HCT116 (cell line): Measurements from ENCODE around the gene TFB2M. TPM values are rescaled to one million over a fixed set of nuclear protein-coding genes. Genes with fewer than 3 reads are reported as not detected.

Experiments used
- ATAC-seq: fragments of 200-7000 bp; cut with Tn5 transposase; 2 replicates; pipeline ENCODE4 v1.9.1; 2020; ENCODE audit warnings: mild to moderate bottlenecking, moderate library complexity
- BruUV-seq: library from RNA; stranded (reverse); fragments of 400-500 nt; replicated peaks from 2 replicates; lab custom pipeline; 2021; lab: Mats Ljungman, UMichigan
- CTCF ChIA-PET: fragments of 300-600 bp; sonication (Branson Sonifier 250); formaldehyde crosslinking; loops from one replicate; lab custom pipeline; 2021; ENCODE audit warnings: antibody characterized with exemption; lab: Charles Lee
- POLR2A ChIA-PET: fragments of 300-600, 350-600 bp; sonication (Branson Sonifier 250); formaldehyde crosslinking; loops from one replicate; lab custom pipeline; 2021; ENCODE audit warnings: antibody characterized with exemption; lab: Charles Lee
- RAD21 ChIA-PET, 2 experiments: fragments of 300-600 bp; sonication (Branson Sonifier 250); formaldehyde crosslinking; loops; one replicate each; lab custom pipeline; 2023; ENCODE audit warnings: low total read pairs in 2 of 2; ENCODE audit not compliant: uncharacterized antibody in 2 of 2, unreplicated experiment in 2 of 2, low non-redundant PET in 1 of 2; lab: Charles Lee
- DNase-seq: peaks from one replicate; pipeline ENCODE4 v3.0.0-alpha.2; 2010; ENCODE audit warnings: low read depth, low spot score
- H2AFZ ChIP-seq: fragments of 200-600 bp; shearing (Covaris generic), sonication (generic); 2 replicates; pipeline ENCODE4 v1.6.1; 2017; ENCODE audit warnings: low read depth, mixed run types, mixed read lengths, antibody characterized with exemption, low read length; ENCODE audit not compliant: poor library complexity, severe bottlenecking
- H3K27ac ChIP-seq: 2 replicates; pipeline ENCODE4 v1.5.1; 2012; ENCODE audit warnings: low read depth, low read length
- H3K27me3 ChIP-seq: fragments of 200-600 bp; sonication (generic); 2 replicates; pipeline ENCODE4 v1.6.1; 2016; ENCODE audit warnings: mixed run types, low read length, mixed read lengths; ENCODE audit not compliant: insufficient read depth
- H3K36me3 ChIP-seq, 2 experiments: fragments of 200-500 bp in 1 of 2; fragments of 200-600 bp in 1 of 2; sonication (Bioruptor generic) in 1 of 2; sonication (generic) in 1 of 2; 2 replicates each; pipeline versions ENCODE4 v1.5.1 to v1.6.1; 2014 to 2016; ENCODE audit warnings: low read length in 2 of 2, inconsistent platforms in 1 of 2, mixed read lengths in 1 of 2, mixed run types in 1 of 2; ENCODE audit not compliant: insufficient read depth in 2 of 2, control insufficient read depth in 1 of 2
- H3K4me1 ChIP-seq, 2 experiments: fragments of 200-600 bp in 1 of 2; sonication (generic) in 1 of 2; 2 replicates each; pipeline versions ENCODE4 v1.5.1 to v1.6.1; 2012 to 2017; ENCODE audit warnings: low read length in 2 of 2, inconsistent platforms in 1 of 2, mild to moderate bottlenecking in 1 of 2, mixed read lengths in 1 of 2, mixed run types in 1 of 2, moderate library complexity in 1 of 2; ENCODE audit not compliant: insufficient read depth in 2 of 2, control insufficient read depth in 1 of 2
- H3K4me2 ChIP-seq: fragments of 200-600 bp; sonication (generic); 2 replicates; pipeline ENCODE4 v1.6.1; 2017; ENCODE audit warnings: mixed run types, low read length, mixed read lengths
- H3K4me3 ChIP-seq, 2 experiments: fragments of 200-600 bp in 1 of 2; sonication (generic) in 1 of 2; replicated peaks in 1 of 2; 2 replicates each; pipeline ENCODE4 v1.5.1; 2011 to 2016; ENCODE audit warnings: low read length in 2 of 2, control low read depth in 1 of 2, low read depth in 1 of 2, mild to moderate bottlenecking in 1 of 2, mixed read lengths in 1 of 2, mixed run types in 1 of 2
- H3K79me2 ChIP-seq: fragments of 200-600 bp; sonication (generic); 2 replicates; pipeline ENCODE4 v1.6.1; 2017; ENCODE audit warnings: mild to moderate bottlenecking, mixed run types, low read length, moderate library complexity, mixed read lengths; ENCODE audit not compliant: insufficient read depth
- H3K9ac ChIP-seq: fragments of 200-600 bp; sonication (generic); 2 replicates; pipeline ENCODE4 v1.6.1; 2016; ENCODE audit warnings: low read length, mixed read lengths
- H3K9me2 ChIP-seq: fragments of 200-600 bp; sonication (generic), shearing (Covaris generic); 2 replicates; pipeline ENCODE4 v1.6.1; 2017; ENCODE audit warnings: mixed run types, mild to moderate bottlenecking, moderate library complexity; ENCODE audit not compliant: insufficient read depth
- H3K9me3 ChIP-seq, 2 experiments: fragments of 200-500 bp in 1 of 2; fragments of 200-600 bp in 1 of 2; sonication (Bioruptor generic) in 1 of 2; sonication (generic) in 1 of 2; 2 replicates each; pipeline ENCODE4 v1.6.1; 2014 to 2017; ENCODE audit warnings: low read length in 2 of 2, mixed read lengths in 2 of 2, inconsistent platforms in 1 of 2, low read depth in 1 of 2, mild to moderate bottlenecking in 1 of 2, mixed run types in 1 of 2, moderate library complexity in 1 of 2; ENCODE audit not compliant: control insufficient read depth in 1 of 2, insufficient read depth in 1 of 2
- H4K20me1 ChIP-seq: fragments of 200-600 bp; sonication (generic), shearing (Covaris generic); 2 replicates; pipeline ENCODE4 v1.6.1; 2017; ENCODE audit warnings: mixed run types, mild to moderate bottlenecking, moderate library complexity; ENCODE audit not compliant: insufficient read depth
- CBX3 ChIP-seq: IDR thresholded peaks from 2 replicates; pipeline ENCODE4 v1.6.1; 2012; ENCODE audit warnings: low read depth
- CEBPB ChIP-seq: IDR thresholded peaks from 2 replicates; pipeline ENCODE4 v1.6.1; 2012; ENCODE audit warnings: low read depth
- EGR1 ChIP-seq: IDR thresholded peaks from 2 replicates; pipeline ENCODE4 v1.6.1; 2012; ENCODE audit warnings: low read depth
- EZH2 ChIP-seq: fragments of 200-600 bp; sonication (generic); IDR thresholded peaks from 2 replicates; pipeline ENCODE4 v1.6.1; 2017; ENCODE audit warnings: antibody characterized with exemption, mixed run types
- EZH2phosphoT487 ChIP-seq: fragments of 200-600 bp; IDR thresholded peaks from 2 replicates; pipeline ENCODE4 v1.6.1; 2018; ENCODE audit warnings: antibody characterized with exemption, borderline replicate concordance
- JUND ChIP-seq: IDR thresholded peaks from 2 replicates; pipeline ENCODE4 v1.6.1; 2012
- POLR2A ChIP-seq: IDR thresholded peaks from 2 replicates; pipeline ENCODE4 v1.7.0; 2011; ENCODE audit warnings: borderline replicate concordance; ENCODE audit not compliant: insufficient read depth, insufficient read length; ENCODE audit errors: extremely low read depth
- POLR2AphosphoS5 ChIP-seq: IDR thresholded peaks from 2 replicates; pipeline ENCODE4 v1.6.1; 2011; ENCODE audit warnings: mild to moderate bottlenecking, low read depth, low read length, moderate library complexity
- SIN3A ChIP-seq: IDR thresholded peaks from 2 replicates; pipeline ENCODE4 v1.6.1; 2012; ENCODE audit warnings: low read depth
- SP1 ChIP-seq: IDR thresholded peaks from 2 replicates; pipeline ENCODE4 v1.6.1; 2012; ENCODE audit warnings: low read depth
- SRF ChIP-seq: IDR thresholded peaks from 2 replicates; pipeline ENCODE4 v1.6.1; 2012; ENCODE audit warnings: low read depth
- YY1 ChIP-seq: IDR thresholded peaks from 2 replicates; pipeline ENCODE4 v1.6.1; 2011; ENCODE audit warnings: low read length, low read depth, moderate library complexity, mild to moderate bottlenecking; ENCODE audit not compliant: insufficient replicate concordance; ENCODE audit errors: extremely low read depth
- ZFX ChIP-seq: fragments of 450-650 bp; IDR thresholded peaks from 2 replicates; pipeline ENCODE4 v1.6.1; 2017
- ZNF274 ChIP-seq: fragments of 200-500 bp; sonication (Bioruptor generic); IDR thresholded peaks from 2 replicates; pipeline ENCODE4 v1.6.1; 2014; ENCODE audit warnings: mild to moderate bottlenecking, low read depth, low read length, inconsistent platforms
- intact Hi-C: fragments of 100-400 bp; cut with micrococcal nuclease; formaldehyde crosslinking; loops from 2 replicates; pipeline ENCODE4 v1.10.0; 2022
- total RNA-seq: library from RNA; stranded (reverse); gene quantifications from one replicate; pipeline ENCODE4 v1.2.1, GENCODE V29; 2021; ENCODE audit not compliant: unreplicated experiment
- TF ChIP-seq, protein P1 (sequence below): IDR thresholded peaks from 2 replicates; pipeline ENCODE4 v1.6.1; 2012
- TF ChIP-seq, protein P2 (sequence below), 3 experiments: fragments of 200-600 bp in 1 of 3; sonication (generic) in 1 of 3; IDR thresholded peaks in 2 of 3; conservative IDR thresholded peaks in 1 of 3; 2 replicates each; pipeline ENCODE4 v1.5.1; 2012 to 2017; ENCODE audit warnings: low read depth in 2 of 3, low read length in 2 of 3, antibody characterized with exemption in 1 of 3, borderline replicate concordance in 1 of 3, control low read depth in 1 of 3, mild to moderate bottlenecking in 1 of 3, mixed read lengths in 1 of 3, mixed run types in 1 of 3, moderate library complexity in 1 of 3; ENCODE audit not compliant: insufficient read depth in 1 of 3
- TF ChIP-seq, protein P3 (sequence below): IDR thresholded peaks from 2 replicates; pipeline ENCODE4 v1.6.1; 2012; ENCODE audit warnings: low read depth

Gene TFB2M
- total RNA-seq, 1 experiment from 2014 or later = 24.4 TPM

DNA sequence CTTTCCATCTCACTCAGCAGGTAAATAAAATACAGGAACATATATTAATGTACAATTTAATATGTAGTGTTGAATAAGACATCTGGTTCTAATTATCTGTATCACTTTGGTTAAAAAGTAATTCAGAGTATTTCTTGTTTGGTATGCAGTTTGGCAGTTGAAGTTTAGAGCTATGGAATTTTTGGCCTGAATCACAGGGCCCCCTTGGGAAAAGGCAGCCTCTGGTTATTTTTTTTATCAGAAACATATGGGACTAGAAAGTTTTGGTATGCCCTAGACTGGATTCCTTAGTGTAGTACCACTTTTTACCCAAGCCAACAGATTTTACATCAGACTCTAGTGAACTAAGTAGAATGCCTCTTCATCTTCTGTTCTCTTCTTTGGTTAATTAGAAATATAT lies 26.6 kb upstream of the TFB2M start:
- no peaks in the 10 kb centered on the region for H3K9me3 ChIP-seq
- DNase-seq = no peak
- no peak overlapping the region for H3K9ac ChIP-seq
- H2AFZ ChIP-seq = no peak overlapping the region
- H3K27ac ChIP-seq = no peak overlapping the region
- no peaks in the 10 kb centered on the region for H3K27me3 ChIP-seq
- no peaks in the 10 kb centered on the region for H4K20me1 ChIP-seq
- ChIA-PET POLR2A (no interaction called here), CTCF (no interaction called here), RAD21 (no interaction called here)
- TF ChIP-seq YY1 = no peak
- no peak for TF ChIP-seq EZH2
- TF ChIP-seq JUND = no peak
- no peak for TF ChIP-seq SIN3A
- TF ChIP-seq, protein P1, sequence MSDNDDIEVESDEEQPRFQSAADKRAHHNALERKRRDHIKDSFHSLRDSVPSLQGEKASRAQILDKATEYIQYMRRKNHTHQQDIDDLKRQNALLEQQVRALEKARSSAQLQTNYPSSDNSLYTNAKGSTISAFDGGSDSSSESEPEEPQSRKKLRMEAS = no peak
- no peak for TF ChIP-seq CEBPB
- no peak for TF ChIP-seq CBX3
- TF ChIP-seq, protein P2, sequence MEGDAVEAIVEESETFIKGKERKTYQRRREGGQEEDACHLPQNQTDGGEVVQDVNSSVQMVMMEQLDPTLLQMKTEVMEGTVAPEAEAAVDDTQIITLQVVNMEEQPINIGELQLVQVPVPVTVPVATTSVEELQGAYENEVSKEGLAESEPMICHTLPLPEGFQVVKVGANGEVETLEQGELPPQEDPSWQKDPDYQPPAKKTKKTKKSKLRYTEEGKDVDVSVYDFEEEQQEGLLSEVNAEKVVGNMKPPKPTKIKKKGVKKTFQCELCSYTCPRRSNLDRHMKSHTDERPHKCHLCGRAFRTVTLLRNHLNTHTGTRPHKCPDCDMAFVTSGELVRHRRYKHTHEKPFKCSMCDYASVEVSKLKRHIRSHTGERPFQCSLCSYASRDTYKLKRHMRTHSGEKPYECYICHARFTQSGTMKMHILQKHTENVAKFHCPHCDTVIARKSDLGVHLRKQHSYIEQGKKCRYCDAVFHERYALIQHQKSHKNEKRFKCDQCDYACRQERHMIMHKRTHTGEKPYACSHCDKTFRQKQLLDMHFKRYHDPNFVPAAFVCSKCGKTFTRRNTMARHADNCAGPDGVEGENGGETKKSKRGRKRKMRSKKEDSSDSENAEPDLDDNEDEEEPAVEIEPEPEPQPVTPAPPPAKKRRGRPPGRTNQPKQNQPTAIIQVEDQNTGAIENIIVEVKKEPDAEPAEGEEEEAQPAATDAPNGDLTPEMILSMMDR (IDR thresholded peaks at IDR 0.05 in 2 of 3, conservative IDR thresholded peaks at IDR 0.05 in 1 of 3; ENCODE audit: borderline replicate concordance in 1 of 3, insufficient read depth in 1 of 3, low read depth in 2 of 3, low read length in 2 of 3) = no peak
- TF ChIP-seq EGR1 = no peak
- TF ChIP-seq, protein P3, sequence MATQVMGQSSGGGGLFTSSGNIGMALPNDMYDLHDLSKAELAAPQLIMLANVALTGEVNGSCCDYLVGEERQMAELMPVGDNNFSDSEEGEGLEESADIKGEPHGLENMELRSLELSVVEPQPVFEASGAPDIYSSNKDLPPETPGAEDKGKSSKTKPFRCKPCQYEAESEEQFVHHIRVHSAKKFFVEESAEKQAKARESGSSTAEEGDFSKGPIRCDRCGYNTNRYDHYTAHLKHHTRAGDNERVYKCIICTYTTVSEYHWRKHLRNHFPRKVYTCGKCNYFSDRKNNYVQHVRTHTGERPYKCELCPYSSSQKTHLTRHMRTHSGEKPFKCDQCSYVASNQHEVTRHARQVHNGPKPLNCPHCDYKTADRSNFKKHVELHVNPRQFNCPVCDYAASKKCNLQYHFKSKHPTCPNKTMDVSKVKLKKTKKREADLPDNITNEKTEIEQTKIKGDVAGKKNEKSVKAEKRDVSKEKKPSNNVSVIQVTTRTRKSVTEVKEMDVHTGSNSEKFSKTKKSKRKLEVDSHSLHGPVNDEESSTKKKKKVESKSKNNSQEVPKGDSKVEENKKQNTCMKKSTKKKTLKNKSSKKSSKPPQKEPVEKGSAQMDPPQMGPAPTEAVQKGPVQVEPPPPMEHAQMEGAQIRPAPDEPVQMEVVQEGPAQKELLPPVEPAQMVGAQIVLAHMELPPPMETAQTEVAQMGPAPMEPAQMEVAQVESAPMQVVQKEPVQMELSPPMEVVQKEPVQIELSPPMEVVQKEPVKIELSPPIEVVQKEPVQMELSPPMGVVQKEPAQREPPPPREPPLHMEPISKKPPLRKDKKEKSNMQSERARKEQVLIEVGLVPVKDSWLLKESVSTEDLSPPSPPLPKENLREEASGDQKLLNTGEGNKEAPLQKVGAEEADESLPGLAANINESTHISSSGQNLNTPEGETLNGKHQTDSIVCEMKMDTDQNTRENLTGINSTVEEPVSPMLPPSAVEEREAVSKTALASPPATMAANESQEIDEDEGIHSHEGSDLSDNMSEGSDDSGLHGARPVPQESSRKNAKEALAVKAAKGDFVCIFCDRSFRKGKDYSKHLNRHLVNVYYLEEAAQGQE = no peak
- TF ChIP-seq SRF = no peak
- no peak for TF ChIP-seq ZFX
- no peak for TF ChIP-seq SP1
- TF ChIP-seq ZNF274 = no peak
- TF ChIP-seq POLR2AphosphoS5 = no peak
- no peak for TF ChIP-seq EZH2phosphoT487
- TF ChIP-seq POLR2A = no peak
- intact Hi-C loops = no loop called here
- BruUV-seq = no TSS peak
- H3K79me2 ChIP-seq = peaks cover 14% of the 10 kb centered on the region
- no peaks in the 10 kb centered on the region for H3K4me1 ChIP-seq
- H3K36me3 ChIP-seq = no peaks in the 10 kb centered on the region
- ATAC-seq = no peak
- no peaks in the 10 kb centered on the region for H3K9me2 ChIP-seq
- H3K4me2 ChIP-seq = no peak overlapping the region
- H3K4me3 ChIP-seq = no peak overlapping the region
